Ecto neural progenitor cell (in vitro differentiated cells): ENCODE data around the gene C9orf72.
"Not testable (repeated sequence)": the region's sequence is repeated elsewhere in the genome, so short reads cannot be mapped to it uniquely, and the experiment has no call there.

Source experiments
- DNase-seq: peaks from one replicate; pipeline ENCODE4 v3.0.0-alpha.2; 2018; ENCODE audit warnings: low spot score

Gene C9orf72

DNA sequence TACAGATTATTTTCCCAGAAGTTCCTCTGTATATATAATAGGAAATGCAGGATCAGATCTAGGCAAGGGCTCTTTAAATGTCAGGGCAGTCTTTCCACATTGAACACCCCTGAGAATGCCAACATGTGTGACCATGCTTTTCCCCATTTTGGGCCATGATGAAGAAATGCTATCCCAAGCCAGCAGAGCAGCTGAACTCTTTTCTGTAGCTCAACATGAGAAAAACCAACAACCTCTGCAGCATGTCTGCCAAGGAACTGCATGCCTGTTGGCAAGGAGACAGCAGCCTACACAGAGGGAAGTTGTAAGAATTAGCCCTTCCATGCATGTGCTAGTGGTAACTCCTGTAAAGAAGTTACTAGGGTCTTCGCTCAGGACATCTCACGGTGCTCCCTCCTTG lies 58.7 kb downstream of the C9orf72 start:
- DNase-seq = no peak

DNA sequence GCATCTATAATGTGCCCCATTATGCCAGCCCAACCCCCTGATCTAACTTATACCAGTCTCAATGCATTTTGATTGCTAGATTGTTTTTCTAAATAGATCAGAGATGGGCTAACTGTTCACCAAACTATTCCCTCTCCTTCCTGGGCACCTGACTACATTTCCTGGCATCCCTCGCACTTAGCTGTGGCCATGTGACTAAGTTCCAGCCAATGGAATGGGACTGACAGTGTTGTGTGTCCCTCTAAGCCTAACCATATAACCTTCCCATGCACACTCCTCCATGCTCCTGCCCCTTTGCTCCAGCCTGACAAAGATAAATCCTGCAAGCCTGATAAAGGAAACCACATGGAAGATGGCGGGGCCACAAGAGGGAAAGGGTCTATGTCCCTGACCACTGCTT lies 61.5 kb downstream of the C9orf72 start:
- DNase-seq = no peak

DNA sequence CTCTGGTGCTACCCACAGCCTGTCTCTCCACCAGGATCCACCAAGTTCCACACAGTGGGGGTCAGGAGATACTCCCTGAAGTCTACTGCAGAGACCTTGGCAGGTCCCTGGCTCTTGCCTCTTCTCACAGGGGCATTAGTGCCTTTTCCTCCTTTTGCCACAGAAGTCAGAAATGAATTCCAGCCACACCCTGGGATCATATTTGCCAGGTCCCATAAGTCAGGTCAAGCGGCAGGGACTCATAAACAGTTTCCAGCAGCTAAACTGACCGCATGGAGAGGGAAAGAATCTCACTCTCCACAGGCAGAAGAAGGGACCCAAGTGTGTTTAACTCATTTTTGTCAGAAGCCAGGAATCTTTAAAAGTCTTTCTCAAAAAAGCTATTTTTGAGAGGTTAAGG lies 62.5 kb downstream of the C9orf72 start:
- no peak for DNase-seq

DNA sequence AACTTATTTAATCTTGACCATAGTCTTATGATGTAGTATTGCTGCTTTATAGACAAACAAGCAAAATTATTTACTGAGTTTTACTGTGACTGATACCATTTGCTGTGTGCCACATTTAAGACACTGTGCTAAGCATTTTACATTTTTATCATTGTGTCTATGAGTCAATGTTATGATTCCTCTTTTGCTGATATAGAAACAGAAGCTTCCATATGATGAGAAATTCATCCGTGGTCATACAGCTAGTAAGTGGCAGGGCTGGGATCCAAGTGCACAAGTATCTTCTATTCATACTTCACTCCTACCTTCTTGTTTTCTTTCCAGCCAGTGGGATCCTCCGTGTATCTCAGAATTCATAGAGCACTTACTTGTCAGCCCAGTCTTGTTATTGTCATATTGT lies 66.3 kb downstream of the C9orf72 start:
- no peak for DNase-seq

DNA sequence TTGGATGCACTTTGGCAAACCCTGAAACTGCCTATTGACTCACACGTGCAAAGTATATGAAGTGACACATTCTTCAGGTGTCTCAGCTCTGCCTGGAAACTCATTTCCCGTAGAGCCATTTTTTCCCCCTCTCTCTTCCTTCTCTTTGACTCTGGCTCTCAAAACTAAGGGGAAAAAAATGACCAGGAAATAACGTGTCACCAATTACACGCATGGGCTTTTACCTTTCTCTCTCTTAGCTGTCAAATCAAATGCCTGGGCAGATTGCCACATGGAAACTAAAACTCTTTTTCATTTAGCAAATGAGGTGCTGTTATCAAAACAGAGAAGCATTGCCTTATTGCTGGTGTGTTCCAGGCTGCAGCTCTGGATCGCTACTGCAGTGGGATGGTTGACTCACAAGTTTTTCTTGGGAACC lies 67.5 kb downstream of the C9orf72 start:
- DNase-seq = no peak

DNA sequence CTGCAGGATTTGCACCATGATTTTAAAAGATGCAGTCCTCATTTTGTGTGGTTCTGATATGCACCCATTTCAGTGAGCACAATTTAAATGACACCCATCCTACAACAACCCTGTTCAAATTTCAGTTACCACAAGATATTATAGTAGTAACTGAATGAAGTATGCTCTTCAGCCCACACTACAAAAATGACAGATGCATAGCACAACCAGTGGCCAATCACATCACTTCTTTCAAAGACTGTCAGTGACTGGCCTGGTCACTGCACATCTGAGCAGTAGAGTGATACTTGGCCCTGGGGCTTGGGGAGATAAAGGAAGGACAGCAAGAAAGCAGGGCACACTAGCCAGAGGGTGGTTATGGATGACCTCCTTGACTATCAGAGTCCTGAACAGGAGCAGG lies 69.0 kb downstream of the C9orf72 start:
- DNase-seq = no peak

DNA sequence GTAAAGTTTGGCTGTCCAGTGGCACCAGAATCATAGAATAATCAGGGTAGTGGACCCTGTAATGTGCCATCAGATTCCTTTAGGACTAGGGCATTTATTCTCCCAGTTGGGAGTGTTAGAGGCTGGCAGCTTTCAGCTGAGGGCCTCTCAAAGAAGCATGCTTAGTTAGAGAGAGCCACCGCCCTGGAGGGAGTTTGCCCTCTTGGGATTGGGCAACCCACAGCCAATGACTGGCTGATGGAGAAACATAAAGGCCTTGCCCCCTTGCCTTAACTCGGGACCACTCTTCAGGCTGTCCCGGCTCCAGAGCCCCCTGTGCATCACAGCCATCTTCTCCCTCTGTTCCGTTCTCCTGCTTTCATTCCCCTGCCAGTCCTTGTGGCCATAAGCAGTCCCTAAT lies 69.7 kb downstream of the C9orf72 start:
- no peak for DNase-seq

DNA sequence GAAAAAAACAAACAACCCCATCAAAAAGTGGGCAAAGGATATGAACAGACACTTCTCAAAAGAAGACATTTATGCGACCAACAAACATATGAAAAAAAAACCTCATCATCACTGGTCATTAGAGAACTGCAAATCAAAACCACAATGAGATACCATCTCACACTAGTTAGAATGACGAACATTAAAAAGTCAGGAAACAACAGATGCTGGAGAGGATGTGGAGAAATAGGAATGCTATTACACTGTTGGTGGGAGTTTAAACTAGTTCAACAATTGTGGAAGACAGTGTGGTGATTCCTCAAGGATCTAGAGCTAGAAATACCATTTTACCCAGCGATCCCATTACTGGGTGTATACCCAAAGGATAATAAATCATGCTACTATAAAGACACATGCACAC lies 72.4 kb downstream of the C9orf72 start:
- DNase-seq = not testable (repeated sequence)

DNA sequence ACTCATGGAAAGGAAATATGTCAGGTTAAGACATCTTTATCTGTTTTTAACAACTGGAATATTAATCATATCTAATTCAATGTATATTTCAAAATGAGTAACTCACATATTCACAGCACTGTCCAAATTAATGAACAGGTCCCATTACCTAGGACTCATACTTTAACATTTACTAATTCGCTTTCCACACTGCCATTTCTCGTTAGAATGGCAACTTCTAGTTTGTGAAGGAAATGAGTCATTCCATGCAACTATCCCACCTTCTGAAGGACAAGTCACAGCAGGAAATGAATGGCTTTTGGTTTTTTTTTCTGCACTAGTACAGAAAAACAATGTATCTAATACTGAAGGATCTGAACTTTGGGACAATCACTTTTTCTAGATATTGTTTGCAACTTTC lies 73.8 kb downstream of the C9orf72 start:
- no peak for DNase-seq

DNA sequence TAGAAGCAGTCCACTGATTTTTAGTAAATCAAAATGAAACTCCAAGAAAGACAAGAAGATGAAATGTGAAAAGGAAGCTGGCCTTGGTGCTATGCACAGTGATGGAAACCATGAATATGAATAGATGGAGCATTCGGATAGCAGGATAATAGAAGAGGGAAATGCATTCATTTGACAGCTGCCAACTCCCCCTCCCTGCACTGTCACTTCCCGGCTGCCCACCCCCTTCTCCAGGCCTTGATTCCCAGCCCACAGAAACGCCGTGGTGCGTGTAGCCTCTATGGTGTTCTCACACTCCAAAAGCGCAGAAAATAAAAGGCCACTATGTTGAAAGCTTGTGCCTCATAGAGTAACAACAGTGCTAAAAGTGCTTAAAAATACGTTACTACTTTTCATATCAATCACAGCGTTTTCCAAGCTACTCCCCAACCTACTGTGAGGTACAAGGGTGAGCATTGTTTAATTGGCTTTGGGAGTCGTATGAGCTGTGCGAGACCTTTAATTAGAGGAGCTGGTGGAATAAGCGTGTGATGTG lies 75.3 kb downstream of the C9orf72 start:
- no peak for DNase-seq
